Measurements from ENCODE around the gene FXYD3.

DNA sequence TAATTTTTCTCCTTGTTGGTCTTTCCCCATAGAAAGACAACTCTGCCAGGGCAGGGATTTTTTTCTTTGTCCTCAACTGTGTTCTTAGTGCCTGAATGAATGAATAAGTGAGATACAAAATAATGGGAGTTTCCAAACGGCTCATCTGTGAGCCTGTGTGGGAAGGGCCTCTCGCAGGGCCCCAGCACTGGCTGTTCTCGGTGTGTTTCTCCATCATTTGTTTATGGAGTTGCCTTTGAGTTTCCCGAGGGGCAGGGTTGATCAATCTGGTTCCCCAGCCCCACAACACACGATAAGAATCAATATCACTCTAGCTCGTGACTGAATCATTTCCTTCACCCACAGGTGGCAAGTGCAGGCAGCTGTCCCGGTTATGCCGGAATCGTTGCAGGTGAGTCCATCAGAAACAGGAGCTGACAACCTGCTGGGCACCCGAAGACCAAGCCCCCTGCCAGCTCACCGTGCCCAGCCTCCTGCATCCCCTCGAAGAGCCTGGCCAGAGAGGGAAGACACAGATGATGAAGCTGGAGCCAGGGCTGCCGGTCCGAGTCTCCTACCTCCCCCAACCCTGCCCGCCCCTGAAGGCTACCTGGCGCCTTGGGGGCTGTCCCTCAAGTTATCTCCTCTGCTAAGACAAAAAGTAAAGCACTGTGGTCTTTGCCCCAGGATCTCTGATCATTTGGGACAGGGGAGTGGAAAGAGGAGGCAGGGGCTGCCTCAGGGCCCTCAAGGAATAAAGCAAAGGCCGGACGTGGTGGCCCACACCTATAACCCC lies 53.8 kb downstream of the FXYD3 start:
- TF ChIP-seq POLR2A (IDR thresholded peaks at IDR 0.05) (no peak), POLR2AphosphoS5 (IDR thresholded peaks at IDR 0.05) (no peak)
- TF ChIP-seq, protein P1, sequence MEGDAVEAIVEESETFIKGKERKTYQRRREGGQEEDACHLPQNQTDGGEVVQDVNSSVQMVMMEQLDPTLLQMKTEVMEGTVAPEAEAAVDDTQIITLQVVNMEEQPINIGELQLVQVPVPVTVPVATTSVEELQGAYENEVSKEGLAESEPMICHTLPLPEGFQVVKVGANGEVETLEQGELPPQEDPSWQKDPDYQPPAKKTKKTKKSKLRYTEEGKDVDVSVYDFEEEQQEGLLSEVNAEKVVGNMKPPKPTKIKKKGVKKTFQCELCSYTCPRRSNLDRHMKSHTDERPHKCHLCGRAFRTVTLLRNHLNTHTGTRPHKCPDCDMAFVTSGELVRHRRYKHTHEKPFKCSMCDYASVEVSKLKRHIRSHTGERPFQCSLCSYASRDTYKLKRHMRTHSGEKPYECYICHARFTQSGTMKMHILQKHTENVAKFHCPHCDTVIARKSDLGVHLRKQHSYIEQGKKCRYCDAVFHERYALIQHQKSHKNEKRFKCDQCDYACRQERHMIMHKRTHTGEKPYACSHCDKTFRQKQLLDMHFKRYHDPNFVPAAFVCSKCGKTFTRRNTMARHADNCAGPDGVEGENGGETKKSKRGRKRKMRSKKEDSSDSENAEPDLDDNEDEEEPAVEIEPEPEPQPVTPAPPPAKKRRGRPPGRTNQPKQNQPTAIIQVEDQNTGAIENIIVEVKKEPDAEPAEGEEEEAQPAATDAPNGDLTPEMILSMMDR (IDR thresholded peaks at IDR 0.05) = no peak

All from gastroesophageal sphincter (tissue), 3 donors.